Measurements from ENCODE around the gene MYZAP. TPM values are rescaled to one million over a fixed set of nuclear protein-coding genes. Genes with fewer than 3 reads are reported as not detected.

Gene MYZAP
- total RNA-seq, 1 experiment from 2014 or later = not detected

DNA sequence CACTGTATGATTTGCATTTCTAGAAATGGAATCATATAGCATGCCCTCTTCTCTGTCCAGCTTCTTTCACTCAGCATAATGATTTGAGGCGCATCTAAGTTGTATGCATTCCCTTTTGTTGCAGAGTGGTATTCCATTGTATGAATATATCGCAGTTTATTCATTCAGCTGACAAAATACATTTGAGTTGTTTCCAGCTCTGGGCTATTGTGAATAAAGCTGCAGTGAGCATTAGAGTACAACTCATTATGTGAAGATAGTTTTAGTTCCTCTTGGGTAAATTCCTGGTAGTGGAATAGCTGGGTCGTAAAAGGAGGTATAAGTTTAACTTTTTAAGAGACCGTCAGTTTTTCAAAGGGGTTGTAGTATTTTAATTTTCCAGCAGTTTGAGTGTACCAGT is 76.3 kb downstream of the MYZAP start:
- BruUV-seq (replicated peaks) = no TSS peak
- no peaks in the 10 kb centered on the region for H3K4me1 ChIP-seq (ENCODE audit: insufficient read depth, low read length, poor library complexity, severe bottlenecking)
- H3K27me3 ChIP-seq (replicated peaks; ENCODE audit: insufficient read depth, low read depth, low read length, poor library complexity) = peaks cover 8% of the 10 kb centered on the region
- intact Hi-C loops (cut with micrococcal nuclease; ENCODE audit: unreplicated experiment) = loop anchor here (5.0 to 10.0 kb wide), 3 partner anchors 103 to 407 kb away; no protein-coding TSS in a partner anchor
- CTCF ChIA-PET = interaction anchor here (0.6 to 1.4 kb wide), 2 partner anchors 16 to 403 kb away, joined by 3 read pairs; no protein-coding TSS in a partner anchor
- H3K4me3 ChIP-seq (ENCODE audit: low read depth, low read length, poor library complexity, severe bottlenecking) = no peak overlapping the region
- no peak overlapping the region for H3K27ac ChIP-seq (ENCODE audit: low read depth, low read length, poor library complexity, severe bottlenecking)
- H3K9me3 ChIP-seq (ENCODE audit: low read depth, low read length, poor library complexity, severe bottlenecking) = no peaks in the 10 kb centered on the region
- POLR2A ChIA-PET (ENCODE audit: low non-redundant PET) = no interaction called here
- TF ChIP-seq, protein P1, sequence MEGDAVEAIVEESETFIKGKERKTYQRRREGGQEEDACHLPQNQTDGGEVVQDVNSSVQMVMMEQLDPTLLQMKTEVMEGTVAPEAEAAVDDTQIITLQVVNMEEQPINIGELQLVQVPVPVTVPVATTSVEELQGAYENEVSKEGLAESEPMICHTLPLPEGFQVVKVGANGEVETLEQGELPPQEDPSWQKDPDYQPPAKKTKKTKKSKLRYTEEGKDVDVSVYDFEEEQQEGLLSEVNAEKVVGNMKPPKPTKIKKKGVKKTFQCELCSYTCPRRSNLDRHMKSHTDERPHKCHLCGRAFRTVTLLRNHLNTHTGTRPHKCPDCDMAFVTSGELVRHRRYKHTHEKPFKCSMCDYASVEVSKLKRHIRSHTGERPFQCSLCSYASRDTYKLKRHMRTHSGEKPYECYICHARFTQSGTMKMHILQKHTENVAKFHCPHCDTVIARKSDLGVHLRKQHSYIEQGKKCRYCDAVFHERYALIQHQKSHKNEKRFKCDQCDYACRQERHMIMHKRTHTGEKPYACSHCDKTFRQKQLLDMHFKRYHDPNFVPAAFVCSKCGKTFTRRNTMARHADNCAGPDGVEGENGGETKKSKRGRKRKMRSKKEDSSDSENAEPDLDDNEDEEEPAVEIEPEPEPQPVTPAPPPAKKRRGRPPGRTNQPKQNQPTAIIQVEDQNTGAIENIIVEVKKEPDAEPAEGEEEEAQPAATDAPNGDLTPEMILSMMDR (conservative IDR thresholded peaks at IDR 0.05; ENCODE audit: low read depth, low read length) = no peak
- TF ChIP-seq EZH2 (IDR thresholded peaks at IDR 0.05; ENCODE audit: borderline replicate concordance, low read depth, low read length, poor library complexity, severe bottlenecking) = no peak
- no peaks in the 10 kb centered on the region for H3K36me3 ChIP-seq (ENCODE audit: insufficient read depth, low read length, poor library complexity, severe bottlenecking)
- no peak for DNase-seq (ENCODE audit: low spot score)

DNA sequence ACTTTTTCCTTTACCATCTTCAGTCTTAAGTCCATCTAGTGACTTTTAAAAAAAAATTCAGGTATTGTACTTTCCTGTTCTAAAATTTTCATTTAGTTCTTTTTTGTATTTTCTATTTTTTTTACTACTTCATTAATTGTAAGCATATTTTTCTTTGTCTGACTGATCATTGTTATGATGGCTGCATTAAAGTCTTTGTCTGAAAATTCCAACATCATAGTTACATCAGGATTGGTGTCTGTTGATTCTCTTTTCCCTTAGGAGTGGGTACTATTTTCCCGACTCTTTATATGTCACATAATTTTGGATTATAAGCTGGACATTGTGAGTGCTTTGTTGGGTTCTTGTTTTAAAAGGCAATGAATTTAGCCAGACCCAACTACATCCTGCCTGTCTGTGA is 79.9 kb downstream of the MYZAP start:
- BruUV-seq (replicated peaks) = no TSS peak
- intact Hi-C loops (cut with micrococcal nuclease; ENCODE audit: unreplicated experiment) = no loop called here
- no peaks in the 10 kb centered on the region for H3K36me3 ChIP-seq (ENCODE audit: insufficient read depth, low read length, poor library complexity, severe bottlenecking)
- H3K27ac ChIP-seq (ENCODE audit: low read depth, low read length, poor library complexity, severe bottlenecking) = no peak overlapping the region
- no peaks in the 10 kb centered on the region for H3K4me1 ChIP-seq (ENCODE audit: insufficient read depth, low read length, poor library complexity, severe bottlenecking)
- ChIA-PET POLR2A (ENCODE audit: low non-redundant PET) (no interaction called here), CTCF (no interaction called here)
- H3K4me3 ChIP-seq (ENCODE audit: low read depth, low read length, poor library complexity, severe bottlenecking) = no peak overlapping the region
- DNase-seq (ENCODE audit: low spot score) = no peak
- no peaks in the 10 kb centered on the region for H3K9me3 ChIP-seq (ENCODE audit: low read depth, low read length, poor library complexity, severe bottlenecking)
- TF ChIP-seq EZH2 (IDR thresholded peaks at IDR 0.05; ENCODE audit: borderline replicate concordance, low read depth, low read length, poor library complexity, severe bottlenecking) = no peak
- TF ChIP-seq, protein P1 (conservative IDR thresholded peaks at IDR 0.05; ENCODE audit: low read depth, low read length) = no peak
- peaks cover 8% of the 10 kb centered on the region for H3K27me3 ChIP-seq (replicated peaks; ENCODE audit: insufficient read depth, low read depth, low read length, poor library complexity)

DNA sequence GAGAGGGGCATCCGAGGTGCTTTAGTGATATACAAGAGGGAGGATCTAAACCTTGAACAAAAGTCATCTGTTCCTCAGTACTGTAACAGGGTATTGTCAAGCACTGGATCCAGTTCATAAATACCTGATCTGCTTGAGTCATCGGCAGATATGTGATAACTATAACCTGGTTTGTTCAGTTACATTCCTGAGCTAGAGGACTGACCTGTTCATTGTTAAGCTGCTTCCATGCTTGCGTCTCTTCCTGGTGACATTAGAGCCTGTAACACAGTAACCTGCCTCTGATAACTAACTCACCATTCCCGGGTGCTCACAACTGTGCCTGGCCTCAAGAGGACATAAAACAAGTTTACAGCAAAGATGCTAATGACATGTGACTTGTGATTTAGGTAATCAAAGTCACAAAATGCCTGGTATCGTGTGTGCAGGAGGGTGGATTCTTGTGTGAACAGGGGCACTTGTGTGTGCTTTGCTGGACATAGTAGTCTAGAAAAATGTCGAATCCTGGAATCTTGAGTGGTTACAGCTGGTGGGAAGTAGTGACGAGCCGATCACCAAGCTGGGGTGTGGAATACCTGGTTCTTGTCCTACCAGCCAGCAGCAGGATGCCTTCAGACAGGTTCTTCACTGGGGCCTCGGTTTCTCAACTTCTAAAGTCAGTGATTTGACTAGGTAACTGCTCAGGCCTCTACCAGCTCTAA is 83.9 kb downstream of the MYZAP start:
- CTCF ChIA-PET = no interaction called here
- no peaks in the 10 kb centered on the region for H3K9me3 ChIP-seq (ENCODE audit: low read depth, low read length, poor library complexity, severe bottlenecking)
- no peaks in the 10 kb centered on the region for H3K4me1 ChIP-seq (ENCODE audit: insufficient read depth, low read length, poor library complexity, severe bottlenecking)
- TF ChIP-seq, protein P1 (conservative IDR thresholded peaks at IDR 0.05; ENCODE audit: low read depth, low read length) = no peak
- no peak for TF ChIP-seq EZH2 (IDR thresholded peaks at IDR 0.05; ENCODE audit: borderline replicate concordance, low read depth, low read length, poor library complexity, severe bottlenecking)
- no peak overlapping the region for H3K27ac ChIP-seq (ENCODE audit: low read depth, low read length, poor library complexity, severe bottlenecking)
- DNase-seq (ENCODE audit: low spot score) = no peak
- no TSS peak for BruUV-seq (replicated peaks)
- no peaks in the 10 kb centered on the region for H3K36me3 ChIP-seq (ENCODE audit: insufficient read depth, low read length, poor library complexity, severe bottlenecking)
- H3K4me3 ChIP-seq (ENCODE audit: low read depth, low read length, poor library complexity, severe bottlenecking) = no peak overlapping the region
- H3K27me3 ChIP-seq (replicated peaks; ENCODE audit: insufficient read depth, low read depth, low read length, poor library complexity) = peaks cover 6% of the 10 kb centered on the region
- intact Hi-C loops (cut with micrococcal nuclease; ENCODE audit: unreplicated experiment) = no loop called here
- POLR2A ChIA-PET (ENCODE audit: low non-redundant PET) = no interaction called here
